Testis (tissue), 2 donors: ENCODE data around the gene PYCR2.

ENCODE experiments used
- POLR2A ChIP-seq: fragments of 450-650 bp; IDR thresholded peaks from one replicate; pipeline ENCODE4 v1.6.1; 2017; ENCODE audit warnings: antibody characterized with exemption, mild to moderate bottlenecking, moderate library complexity
- TF ChIP-seq, protein P1 (sequence below), 3 experiments: fragments of 450-650 bp in 2 of 3; fragments of 200-600 bp in 1 of 3; sonication (generic) in 1 of 3; IDR thresholded peaks; one replicate each; pipeline ENCODE4 v1.5.1; 2016 to 2019; ENCODE audit warnings: antibody characterized with exemption in 3 of 3, mild to moderate bottlenecking in 2 of 3, moderate library complexity in 1 of 3

DNA sequence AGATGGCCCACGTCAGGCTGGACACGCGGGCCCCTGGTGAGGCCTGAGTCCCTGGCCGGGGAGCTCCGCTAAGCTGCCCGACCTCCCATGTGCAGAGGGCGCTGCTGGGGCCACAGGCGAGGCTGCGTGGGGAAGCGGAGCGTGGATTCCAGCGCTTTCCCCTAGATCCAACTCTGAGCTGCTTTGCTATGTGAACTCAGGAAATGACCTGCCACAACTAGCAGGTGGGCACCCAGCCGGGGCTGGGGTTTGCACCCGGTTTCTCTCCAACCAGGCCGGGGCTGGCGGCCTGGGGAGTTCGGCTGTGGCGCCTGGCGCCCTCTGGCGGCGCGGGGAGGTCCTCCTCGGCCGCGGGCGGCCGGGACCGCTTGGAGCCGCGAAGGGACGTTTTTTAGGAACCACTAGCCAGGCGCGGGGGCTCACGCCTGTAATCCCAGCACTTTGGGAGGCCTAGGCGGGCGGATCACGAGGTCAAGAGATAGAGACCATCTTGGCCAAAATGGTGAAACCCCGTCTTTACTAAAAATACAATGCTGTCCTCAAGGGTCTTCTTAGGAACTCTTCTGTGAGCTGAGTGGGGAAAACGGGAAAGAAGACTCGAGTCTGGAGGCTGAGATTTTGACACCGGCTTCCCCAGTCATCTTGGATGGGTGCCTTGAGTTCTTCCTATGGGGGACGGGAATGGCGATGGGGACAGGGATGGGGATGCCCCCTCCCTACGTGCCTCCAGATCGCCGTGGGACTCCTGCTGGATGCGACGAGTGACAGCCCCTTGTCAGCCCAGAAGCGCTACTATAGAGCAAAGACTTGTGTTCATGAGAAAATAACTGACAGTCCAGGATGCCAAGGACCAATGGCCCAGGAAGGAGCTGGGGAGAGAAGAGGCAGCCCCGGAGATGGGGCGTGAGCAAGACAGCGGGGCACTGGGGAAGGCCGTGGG is 12.6 kb downstream of the PYCR2 start:
- TF ChIP-seq, protein P1, sequence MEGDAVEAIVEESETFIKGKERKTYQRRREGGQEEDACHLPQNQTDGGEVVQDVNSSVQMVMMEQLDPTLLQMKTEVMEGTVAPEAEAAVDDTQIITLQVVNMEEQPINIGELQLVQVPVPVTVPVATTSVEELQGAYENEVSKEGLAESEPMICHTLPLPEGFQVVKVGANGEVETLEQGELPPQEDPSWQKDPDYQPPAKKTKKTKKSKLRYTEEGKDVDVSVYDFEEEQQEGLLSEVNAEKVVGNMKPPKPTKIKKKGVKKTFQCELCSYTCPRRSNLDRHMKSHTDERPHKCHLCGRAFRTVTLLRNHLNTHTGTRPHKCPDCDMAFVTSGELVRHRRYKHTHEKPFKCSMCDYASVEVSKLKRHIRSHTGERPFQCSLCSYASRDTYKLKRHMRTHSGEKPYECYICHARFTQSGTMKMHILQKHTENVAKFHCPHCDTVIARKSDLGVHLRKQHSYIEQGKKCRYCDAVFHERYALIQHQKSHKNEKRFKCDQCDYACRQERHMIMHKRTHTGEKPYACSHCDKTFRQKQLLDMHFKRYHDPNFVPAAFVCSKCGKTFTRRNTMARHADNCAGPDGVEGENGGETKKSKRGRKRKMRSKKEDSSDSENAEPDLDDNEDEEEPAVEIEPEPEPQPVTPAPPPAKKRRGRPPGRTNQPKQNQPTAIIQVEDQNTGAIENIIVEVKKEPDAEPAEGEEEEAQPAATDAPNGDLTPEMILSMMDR (IDR thresholded peaks at IDR 0.05) = peak; percentile 73 to 93 (median 75)
- no peak for TF ChIP-seq POLR2A
